Activated CD4-positive, alpha-beta T cell treated with anti-CD3 and anti-CD28 coated beads, Interleukin-2, amount 50 U/mL, for 24 hours (primary cell): ENCODE measurements around the gene HS6ST3.
"Not testable (repeated sequence)": the region's sequence is repeated elsewhere in the genome, so short reads cannot be mapped to it uniquely, and the experiment has no call there.

Experiments
- DNase-seq, 2 donors: peaks; one replicate each; pipeline ENCODE4 v3.0.0-alpha.2; 2020; ENCODE audit warnings: low read depth in 1 of 2, low spot score in 1 of 2

HS6ST3 gene

DNA sequence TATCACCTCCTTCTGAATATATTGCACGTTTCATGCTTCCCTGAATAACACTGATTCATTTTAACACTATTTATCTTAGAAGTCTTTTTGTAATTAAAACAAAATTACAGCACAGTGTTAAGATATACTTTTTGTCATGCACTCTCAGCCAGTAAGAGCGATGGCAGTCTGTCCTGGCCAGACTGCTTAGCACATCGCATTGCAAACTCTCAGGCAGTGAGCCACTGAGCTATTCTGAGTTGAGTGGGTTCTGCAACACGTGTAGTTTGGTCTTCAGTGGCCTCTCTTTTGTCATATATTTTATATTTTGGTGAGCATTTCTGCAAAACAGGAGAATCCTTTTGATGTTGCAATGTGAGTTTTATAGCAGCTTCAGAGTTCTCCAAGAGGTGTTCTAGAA is 332.1 kb downstream of the HS6ST3 start:
- DNase-seq, result no peak

DNA sequence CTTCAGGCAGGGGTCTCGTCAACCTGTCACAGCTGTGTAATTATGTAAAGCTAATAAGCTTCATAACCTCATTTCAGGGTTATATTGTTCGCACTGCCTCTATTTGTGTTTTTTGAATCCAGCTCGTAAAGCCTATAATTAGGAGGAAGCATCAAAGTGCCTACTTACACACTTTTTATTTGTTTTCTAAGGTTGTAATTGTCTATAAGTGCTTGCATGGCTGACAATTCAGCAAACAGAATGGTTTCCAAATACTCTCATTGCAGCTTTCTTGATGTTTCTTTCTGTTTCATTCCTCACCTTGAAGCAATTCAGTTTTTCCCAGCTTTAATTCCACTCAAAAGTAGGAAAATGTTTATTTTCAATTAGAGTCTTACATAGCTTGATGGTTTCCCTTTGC is 336.3 kb downstream of the HS6ST3 start:
- no peak for DNase-seq

DNA sequence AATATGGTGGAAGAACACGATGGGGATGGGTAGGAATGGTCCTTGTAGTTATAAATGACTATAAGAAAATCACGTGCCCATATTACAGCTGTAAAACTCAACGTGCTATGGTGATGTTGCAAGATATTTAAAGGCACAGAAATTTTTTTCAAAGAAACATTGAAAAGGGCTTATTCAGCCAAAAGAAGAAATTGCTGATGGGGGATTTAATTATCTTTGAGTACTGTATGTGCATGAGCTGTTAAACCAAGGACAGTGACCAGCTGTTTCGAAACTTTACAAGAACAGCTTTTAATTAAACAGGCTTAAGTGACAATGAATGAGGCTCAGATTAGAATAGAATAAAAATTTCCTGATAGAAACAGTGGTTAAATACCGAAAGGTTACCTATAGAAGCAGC is 339.0 kb downstream of the HS6ST3 start:
- DNase-seq, result no peak

DNA sequence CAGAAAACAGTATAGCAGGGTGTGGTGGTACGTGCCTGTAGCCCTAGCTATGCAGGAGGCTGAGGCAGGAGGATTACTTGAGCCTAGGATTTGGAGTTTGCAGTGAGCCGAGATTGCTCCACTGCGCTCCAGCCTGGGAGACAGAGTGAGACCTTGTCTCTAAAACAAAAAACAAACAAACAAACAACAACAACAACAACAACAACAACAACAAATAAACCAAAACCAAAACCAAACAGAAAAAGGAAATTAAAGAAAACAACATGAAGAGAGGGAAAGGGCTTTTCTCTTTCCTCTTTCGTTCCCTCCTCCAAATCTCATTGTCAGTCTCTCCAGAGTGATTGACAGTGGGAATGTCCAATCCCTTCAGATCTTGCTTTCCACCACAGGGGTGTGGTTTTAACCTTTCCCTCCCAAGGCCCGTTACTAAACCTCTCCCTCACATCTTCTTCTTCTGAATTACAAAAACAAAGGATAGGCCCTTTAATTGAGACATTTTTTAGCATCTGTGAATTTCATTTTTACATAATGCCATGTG is 341.2 kb downstream of the HS6ST3 start:
- no peak for DNase-seq

DNA sequence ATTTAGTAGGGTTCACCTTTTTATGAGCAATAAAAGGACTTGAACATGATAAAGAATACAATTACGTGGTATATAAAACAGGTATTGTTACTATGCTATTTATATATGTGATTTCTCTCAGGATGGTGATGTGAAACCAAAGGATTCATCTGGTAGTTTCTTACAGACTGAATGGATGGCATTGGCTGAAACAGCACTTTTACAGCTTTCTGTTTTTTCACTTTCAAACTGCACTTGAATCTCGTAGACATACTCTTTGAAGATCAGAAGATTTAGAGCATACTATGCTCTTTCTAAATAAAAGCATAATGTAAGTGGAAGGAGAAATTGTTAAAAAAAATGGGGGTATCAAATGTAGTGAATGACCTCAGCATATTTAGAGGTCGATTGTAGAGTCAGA is 354.8 kb downstream of the HS6ST3 start:
- no peak for DNase-seq

DNA sequence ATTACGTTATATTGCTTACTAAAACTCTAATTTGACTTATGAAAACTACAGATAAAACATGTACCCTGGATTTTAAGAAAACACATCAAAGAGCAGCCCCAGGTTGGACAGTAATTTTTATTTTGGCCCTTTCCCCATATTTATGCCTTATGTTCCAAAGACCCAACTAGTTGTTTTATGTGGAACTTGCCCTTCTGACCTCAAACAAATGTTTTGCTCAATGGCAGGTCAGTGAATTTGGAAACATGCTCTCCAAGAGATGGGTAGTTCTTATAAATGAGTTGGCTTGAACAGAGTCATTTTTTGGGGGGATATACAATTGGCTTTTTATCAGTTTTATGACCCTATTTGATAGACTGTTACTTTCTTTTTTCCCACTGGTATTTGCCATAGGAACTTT is 360.0 kb downstream of the HS6ST3 start:
- DNase-seq, result no peak

DNA sequence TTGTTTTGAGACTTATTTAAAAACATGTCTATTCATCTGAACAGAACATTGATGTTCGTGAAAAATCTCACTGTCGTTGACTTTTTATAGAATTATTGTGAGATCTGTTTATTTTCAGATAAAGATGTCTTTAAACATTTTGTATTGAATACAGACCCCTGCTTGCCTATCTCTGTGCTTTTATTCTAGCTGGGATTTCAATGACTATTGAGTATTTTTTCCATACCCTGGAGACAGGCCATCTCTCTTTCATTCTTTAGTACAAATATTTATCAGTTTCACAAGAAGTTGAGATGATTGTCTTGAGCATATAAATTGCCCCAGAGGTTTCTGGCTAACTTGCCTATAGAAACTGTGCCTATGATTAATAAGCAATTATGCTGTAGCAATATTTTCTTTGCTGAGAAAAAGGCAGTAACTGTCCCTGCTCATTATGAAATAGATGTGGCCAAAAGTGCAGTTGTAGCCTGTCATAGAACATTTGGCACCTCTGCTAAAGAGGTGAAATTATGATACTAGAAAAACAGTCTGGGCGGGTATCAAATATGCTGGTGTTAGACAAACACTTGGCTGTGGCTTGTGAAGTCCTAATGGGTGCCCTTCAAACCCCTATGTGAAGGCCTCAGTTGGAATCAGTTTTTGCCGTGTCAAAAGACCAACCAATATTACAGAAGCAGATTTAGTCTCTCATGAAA is 360.6 kb downstream of the HS6ST3 start:
- DNase-seq, result no peak

DNA sequence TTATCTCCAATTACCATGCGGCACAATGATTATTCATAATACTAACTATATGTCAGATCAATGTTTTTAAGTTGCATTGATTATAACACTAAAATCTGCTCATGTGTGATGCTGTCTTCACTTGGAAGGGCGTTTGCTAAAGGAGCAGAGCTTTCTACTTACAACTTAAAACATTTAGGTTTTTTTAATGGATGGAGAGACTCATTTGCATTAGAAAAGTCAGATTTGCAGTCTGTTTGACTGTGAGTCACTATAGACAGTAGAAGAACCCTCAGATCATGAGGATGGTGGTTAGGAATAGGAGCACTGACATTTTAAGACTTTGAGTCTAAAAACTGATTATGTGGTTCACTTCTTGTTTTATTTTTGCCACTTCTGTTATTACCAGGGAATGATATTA is 364.6 kb downstream of the HS6ST3 start:
- no peak for DNase-seq

DNA sequence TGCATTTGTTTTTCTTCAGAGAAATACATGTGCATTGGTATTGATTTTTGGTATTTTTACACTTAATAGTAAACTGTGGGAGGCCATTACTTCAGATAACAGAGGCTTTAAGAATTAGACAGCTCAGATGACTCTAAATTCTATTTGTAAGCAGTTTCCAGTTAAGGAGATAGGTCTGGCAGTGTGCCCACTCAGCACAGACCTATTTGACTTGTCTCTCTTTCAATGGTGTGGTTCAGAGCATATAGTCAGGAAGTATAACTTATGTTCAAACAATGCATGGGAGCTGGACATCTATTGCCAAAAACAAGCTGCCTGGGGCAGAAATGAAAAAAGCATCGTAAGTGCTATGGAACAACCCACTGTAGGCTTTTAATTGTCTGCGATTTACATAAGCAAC is 370.7 kb downstream of the HS6ST3 start:
- DNase-seq, result no peak

DNA sequence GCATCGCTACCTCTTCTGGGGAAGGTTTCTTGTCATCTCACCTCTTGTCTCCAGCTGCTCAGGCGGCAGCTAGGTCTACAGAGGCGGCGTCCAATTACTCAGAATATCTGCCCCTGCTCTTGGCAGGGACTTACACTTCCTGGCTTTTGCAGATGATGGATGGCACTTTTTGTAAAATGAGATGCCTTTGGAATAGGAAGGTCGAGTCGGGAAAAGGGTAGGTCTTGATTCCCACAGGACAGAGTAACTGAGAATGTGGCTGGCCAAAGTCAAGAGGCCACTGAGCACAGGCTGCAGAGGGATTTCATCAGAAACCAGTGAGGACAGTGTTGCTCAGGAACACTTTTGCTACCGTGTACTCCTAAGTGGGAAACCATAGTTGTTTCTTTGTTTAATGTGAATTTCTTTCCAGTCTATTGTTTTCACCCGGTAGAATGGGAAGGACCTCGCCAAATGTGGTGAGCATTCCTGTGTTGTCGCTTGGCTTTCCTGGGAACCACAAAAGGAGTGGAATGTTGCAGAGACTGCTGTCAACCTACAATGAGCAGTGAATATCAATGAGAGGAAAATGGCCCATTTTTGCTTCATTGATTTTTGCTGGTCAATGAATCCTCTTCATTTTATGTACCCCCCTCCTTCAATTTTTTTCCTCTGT is 383.7 kb downstream of the HS6ST3 start:
- no peak for DNase-seq

DNA sequence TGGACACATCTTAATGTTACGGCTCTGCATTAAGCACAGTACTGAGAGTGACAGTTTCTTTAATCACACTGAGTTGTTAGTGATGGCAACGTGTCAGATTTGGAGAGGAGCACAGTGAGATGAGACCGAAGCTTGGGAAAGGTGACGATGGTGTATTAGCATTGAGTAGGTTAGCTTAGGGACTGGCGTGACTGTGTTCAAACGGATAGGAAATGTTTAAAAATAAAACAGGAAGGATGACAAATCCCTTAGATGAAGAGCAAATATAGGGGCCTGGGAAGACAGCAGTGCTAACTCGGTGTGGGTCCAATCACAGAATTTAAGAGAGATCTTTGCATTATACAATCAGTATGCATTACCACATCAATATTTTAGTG is 384.3 kb downstream of the HS6ST3 start:
- DNase-seq, result no peak

DNA sequence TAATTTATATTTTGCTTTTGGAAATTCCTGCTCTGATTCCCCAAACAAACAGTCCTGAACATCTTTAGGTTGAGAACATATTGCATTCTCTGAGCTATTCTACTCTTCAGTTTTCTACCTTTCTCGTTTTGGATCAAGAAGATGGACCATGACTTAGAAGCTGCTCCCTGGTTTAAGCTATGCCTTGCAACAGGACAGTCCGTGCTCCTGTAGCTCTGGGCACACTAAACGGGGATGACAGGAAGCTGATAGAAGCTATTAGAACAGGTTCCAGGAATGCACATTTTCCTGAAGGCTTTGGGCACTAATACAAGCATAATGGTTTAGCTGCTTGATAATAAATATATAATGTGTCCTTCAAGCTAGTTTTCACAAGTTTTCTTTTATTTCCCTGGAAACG is 385.2 kb downstream of the HS6ST3 start:
- DNase-seq, result no peak

DNA sequence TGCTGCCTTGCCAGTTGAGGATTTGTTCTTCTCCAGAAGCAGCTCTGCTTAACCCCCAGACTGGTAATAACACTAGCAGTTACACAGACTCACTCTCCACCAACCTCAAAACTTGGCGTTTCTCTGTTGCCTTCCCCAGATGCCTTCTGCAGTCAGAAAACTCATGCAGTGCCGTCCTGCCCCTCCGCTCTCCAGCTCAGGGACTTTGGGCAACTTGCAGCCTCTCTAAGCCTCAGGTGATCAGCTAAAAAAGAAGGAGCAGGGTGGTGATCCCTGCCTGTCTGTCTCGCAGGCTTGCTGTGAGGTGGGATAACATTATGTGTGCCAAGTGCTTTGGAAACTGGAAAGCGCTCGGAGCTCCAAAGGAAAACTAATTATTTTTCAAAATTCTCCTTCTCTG is 391.6 kb downstream of the HS6ST3 start:
- DNase-seq, result no peak

DNA sequence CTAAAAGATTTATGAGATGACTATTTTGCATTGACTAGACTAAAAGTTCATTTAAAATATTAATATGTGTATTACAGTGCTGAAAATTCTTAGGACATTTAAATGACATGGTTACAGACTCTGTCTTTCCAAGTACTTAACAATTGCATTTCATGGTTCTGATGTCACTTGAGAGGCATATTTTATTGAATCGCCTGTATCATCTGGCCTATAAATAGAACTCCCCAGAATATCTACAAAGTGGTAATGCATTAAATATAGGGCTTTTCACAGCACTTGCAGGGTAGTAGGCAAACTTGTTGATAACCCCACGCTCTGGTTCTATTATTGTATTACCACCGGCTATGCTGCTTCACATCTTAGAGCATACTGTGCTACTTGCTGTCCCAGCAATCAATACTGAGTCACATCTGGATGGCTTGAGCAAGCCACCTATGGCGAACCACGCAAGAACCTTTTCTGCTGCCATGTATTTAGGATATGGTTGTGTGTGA is 400.6 kb downstream of the HS6ST3 start:
- no peak for DNase-seq

DNA sequence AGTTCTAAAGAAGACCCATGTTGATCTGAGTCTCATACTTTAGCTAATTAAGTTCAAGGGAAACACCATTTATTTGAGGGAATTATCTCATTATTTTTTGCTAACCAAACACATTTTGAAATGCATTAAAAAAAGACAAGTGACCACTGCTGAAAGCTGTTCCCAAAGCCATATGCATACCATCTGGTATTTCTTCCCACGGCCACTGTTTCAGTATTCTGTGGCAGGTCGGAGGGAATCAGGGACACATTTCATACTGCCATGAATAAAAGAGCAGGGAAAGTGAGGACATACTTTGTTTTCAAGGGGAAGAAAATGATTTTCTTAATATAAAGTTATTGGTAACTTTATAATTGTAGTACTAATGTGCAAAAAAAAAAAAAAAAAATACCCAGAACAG is 401.2 kb downstream of the HS6ST3 start:
- DNase-seq, result no peak

DNA sequence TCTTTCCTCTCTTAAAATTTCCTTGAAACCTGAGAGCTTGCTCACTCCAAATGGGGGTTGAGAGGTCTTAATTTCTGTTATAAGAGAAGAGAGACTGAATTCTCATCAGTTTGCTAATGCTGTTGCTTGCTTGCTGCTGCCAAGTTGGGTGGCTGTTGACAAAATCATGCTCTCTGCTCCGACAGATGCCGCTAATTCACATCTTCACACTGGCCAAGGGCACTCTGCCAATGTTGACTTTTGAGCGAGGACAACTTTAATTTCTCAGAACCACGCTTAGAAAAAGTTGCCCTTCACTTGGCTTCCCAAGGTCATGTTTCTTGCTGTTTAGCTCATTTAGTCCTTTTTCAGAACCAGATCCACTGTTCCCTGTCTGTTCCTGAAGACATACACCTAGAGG is 402.9 kb downstream of the HS6ST3 start:
- no peak for DNase-seq

DNA sequence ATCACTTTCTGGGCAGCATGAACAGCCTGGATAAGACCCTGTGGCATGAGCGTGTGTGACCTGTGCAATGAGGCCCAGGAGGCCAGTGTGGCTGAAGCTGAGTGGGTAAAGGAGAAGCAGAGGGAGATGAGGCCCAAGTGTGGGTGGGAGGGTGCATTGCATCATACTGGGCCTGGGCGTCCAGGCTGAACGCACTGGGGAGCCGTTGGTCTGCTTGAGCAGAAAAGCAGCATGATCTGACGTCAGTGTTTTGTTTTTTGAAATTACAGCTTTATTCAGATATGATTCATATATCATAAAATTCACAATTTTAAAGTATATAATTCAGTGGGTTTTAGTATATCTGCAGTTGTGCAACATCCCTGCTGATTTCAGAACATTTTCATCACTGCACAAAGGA is 409.7 kb downstream of the HS6ST3 start:
- DNase-seq, result no peak

DNA sequence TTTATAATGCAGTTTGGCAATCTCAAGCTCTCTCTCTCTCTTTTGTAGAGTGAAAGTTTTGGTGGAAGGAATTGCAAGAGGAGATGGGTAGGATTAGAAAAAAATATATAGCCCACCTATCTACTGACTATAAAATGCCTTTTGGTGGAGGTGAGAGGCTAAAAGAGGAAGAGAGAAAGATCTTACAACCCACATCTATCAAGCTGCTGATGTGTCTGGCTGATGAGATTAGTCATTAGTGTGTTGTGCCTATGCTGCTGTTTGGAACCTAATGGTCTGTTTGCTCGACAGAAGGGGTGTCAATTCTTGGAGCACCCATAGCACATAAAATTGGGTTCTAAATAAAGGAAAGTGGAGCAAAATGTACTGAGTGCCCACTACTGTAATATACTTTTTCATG is 411.0 kb downstream of the HS6ST3 start:
- no peak for DNase-seq

DNA sequence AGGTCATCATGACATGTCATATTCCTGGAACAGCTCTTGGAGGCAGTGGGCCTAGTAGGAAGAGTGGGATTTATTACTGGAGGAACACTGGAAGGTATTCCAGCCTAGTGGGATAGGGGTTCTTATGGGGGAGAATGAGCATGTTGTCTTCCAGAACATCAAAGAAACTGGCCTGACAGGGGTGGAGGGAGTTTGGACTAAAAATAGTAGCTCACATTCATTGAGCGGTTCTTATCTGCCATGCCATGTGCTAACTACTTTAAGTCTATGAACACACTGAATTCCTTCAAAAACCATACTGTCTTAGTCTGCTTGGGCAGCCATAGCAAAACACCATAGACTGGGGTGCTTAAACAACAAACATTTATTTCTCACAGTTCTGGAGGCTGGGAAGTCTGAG is 413.6 kb downstream of the HS6ST3 start:
- no peak for DNase-seq

DNA sequence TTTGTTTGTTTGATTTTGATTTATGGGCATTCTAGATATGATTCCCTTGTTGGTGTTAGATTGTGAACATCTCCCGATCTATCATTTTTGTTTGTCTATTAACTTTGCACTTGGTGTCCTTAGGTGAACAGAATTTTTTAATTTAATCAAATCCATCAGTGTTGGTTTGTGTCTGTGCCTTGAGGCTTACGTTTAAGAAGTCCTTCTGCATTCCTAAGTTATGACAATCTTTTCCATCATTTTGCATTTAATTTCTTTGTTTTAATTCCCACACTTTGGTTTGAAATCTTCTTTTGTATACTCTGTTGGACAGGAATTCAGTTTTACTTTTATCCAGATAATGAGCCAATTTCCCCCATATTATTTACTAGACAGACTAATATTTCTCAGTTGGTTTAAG is 421.7 kb downstream of the HS6ST3 start:
- no peak for DNase-seq

DNA sequence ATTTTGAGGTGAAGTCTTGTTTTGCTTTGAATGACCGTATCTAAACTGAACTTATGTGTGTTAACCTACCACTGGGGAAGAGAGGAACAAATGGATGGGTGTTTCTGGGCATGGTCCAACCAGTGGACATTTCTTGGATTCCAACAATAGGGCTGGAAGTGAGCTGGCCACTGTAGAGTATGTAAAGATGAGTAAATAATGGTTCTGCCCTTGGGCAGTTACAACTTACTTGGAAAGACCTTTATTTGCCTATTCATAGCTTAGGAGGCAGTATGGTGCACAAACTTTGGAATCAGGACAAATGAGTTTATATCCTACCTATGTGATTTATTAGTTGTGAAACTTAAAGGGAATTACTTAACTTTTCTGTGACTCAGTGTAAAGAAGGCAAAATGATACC is 429.5 kb downstream of the HS6ST3 start:
- DNase-seq, result no peak

DNA sequence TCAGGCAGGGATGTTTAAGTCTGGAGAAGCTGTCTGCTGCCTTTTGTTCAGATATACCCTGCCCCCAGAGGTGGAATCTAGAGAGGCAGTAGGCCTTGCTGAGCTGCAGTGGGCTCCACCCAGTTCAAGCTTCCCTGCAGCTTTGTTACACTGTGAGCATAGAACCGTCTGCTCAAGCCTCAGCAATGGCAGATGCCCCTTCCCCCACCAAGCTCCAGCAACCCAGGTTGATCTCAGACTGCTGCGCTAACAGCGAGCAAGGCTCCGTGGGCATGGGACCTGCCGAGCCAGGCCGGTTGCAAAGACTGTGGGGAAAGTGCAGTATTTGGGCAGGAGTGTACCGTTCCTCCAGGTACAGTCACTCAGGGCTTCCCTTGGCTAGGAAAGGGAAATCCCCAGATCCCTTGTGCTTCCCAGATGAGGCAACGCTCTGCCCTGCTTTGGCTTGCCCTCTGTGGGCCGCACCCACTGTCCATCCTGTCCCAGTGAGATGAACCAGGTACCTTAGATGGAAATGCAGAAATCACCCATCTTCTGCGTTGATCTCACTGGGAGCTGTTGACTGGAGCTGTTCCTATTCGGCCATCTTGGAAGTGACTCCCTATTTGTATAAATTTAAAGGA is 434.6 kb downstream of the HS6ST3 start:
- not testable (repeated sequence) for DNase-seq
